ENCODE measurements around the gene LARP6. TPM values are rescaled to one million over a fixed set of nuclear protein-coding genes. Genes with fewer than 3 reads are reported as not detected.
A peak's percentile ranks its signal among the peaks of the same experiment; 100 is the strongest.

LARP6 gene
- total and polyA plus RNA-seq, 2 donors from 2014 or later: 21.0 to 62.8 TPM

- no peak overlapping the region for H3K4me3 ChIP-seq (ENCODE audit: low read length in 3 of 3)
- no peak for DNase-seq
- H3K36me3 ChIP-seq (ENCODE audit: control insufficient read depth in 2 of 3, insufficient read depth in 3 of 3, low read length in 3 of 3): no peaks in the 10 kb centered on the region
- H3K9me3 ChIP-seq (ENCODE audit: control insufficient read depth in 2 of 3, insufficient read depth in 1 of 3, low read length in 3 of 3): no peaks in the 10 kb centered on the region
- H3K9ac ChIP-seq (ENCODE audit: low read length in 3 of 3): no peak overlapping the region
- no peaks in the 10 kb centered on the region for H3K27me3 ChIP-seq (ENCODE audit: control insufficient read depth, insufficient read depth, low read length)
- FAIRE-seq: no peak
- no peak for TF ChIP-seq CTCF (IDR thresholded peaks at IDR 0.05; ENCODE audit: borderline replicate concordance, extremely low read depth, insufficient read depth)
- intact Hi-C loops (cut with DNase I): no loop called here
- H3K4me1 ChIP-seq (ENCODE audit: control insufficient read depth in 2 of 3, insufficient read depth in 2 of 3, low read depth in 1 of 3, low read length in 3 of 3): peaks cover 0 to 6% (median 0%) of the 10 kb centered on the region in 3 donors
- H3K27ac ChIP-seq (ENCODE audit: low read depth in 2 of 2, low read length in 2 of 2): no peak overlapping the region
Observed at GRCh38 chr15:70857562-70858285, 3.8 kb upstream of the LARP6 start.

DNA sequence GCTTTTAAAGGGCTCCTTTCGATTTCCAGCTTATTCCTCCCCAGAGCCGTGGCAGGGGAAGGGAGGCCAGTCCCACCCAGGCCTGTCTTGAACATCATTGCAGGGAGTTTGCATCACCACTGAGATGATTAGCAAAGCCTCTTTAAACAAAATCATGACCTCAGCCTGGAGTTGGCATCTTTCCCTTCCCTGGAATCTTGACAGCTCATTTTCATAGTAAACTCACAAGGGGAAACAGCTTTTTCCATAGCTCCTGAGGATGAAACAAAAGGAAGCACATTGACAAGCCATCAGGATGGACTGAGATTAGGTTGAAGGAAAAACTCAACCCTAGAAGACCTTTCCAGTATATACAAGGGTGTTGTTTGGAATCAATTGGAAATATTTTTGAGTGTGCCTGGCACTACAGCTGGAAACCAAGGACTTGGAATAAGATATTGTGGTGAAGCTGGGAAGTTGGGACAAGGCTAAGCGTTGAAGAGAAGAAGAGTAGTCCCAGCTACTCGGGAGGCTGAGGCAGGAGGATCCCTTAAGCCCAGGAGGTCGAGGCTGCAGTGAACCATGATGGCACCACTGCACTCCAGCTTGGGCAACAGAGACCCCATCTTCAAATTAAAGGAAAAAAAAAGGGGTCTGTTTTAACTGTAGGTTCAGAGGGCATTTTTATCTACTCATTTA lies 3.1 kb upstream of the LARP6 start:
- FAIRE-seq (no peak), DNase-seq (peak in 2 of 5 donors; percentile 51 to 85)
- Histone ChIP-seq H3K9me3 (ENCODE audit: control insufficient read depth in 2 of 3, insufficient read depth in 1 of 3, low read length in 3 of 3) (no peaks in the 10 kb centered on the region), H3K9ac (ENCODE audit: low read length in 3 of 3) (no peak overlapping the region), H3K4me1 (ENCODE audit: control insufficient read depth in 2 of 3, insufficient read depth in 2 of 3, low read depth in 1 of 3, low read length in 3 of 3) (peaks cover 0 to 8% (median 0%) of the 10 kb centered on the region in 3 donors), H3K4me3 (ENCODE audit: low read length in 3 of 3) (no peak overlapping the region), H3K27me3 (ENCODE audit: control insufficient read depth, insufficient read depth, low read length) (no peaks in the 10 kb centered on the region), H3K27ac (ENCODE audit: low read depth in 2 of 2, low read length in 2 of 2) (peak overlapping the region in 1 of 2 donors; percentile 48), H3K36me3 (ENCODE audit: control insufficient read depth in 2 of 3, insufficient read depth in 3 of 3, low read length in 3 of 3) (no peaks in the 10 kb centered on the region)
- no peak for TF ChIP-seq CTCF (IDR thresholded peaks at IDR 0.05; ENCODE audit: borderline replicate concordance, extremely low read depth, insufficient read depth)
- intact Hi-C loops (cut with DNase I): no loop called here

DNA sequence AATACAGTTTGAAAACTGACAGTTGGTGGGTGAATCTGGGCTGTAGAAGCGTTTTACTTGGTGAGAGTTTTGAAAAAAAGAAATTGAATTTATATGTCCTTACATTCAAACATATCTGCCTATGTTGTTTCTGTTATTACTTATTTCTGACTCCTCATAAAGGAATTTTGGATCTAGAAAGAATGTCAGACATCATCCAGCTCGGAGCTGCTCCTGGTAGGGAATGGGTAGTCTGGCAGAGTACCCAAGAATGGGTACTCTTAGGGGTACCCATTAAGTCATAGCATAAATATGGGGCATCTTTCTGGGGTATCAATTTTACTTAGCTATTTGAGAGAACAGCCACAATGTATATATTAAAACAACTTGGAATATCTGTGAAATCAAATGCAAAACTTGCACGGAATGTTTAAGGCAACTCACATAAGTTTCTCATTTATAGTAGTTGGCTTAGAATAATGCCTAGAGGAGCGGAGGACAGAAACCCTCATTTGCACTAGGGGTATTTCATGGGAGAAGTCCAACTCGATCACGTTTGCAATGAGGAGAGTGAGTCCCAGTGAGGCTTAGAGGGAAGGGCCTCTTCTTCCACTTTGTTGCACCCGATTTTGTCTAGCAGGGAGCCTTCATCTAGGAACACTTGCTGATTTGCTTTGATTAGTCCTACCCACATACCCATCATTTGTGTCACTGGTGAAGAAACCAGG lies 2.4 kb upstream of the LARP6 start:
- Histone ChIP-seq H3K27ac (ENCODE audit: low read depth in 2 of 2, low read length in 2 of 2) (peak overlapping the region in 1 of 2 donors; percentile 5), H3K4me3 (ENCODE audit: low read length in 3 of 3) (no peak overlapping the region), H3K4me1 (ENCODE audit: control insufficient read depth in 2 of 3, insufficient read depth in 2 of 3, low read depth in 1 of 3, low read length in 3 of 3) (peaks cover 0 to 9% (median 0%) of the 10 kb centered on the region in 3 donors), H3K9me3 (ENCODE audit: control insufficient read depth in 2 of 3, insufficient read depth in 1 of 3, low read length in 3 of 3) (no peaks in the 10 kb centered on the region), H3K9ac (ENCODE audit: low read length in 3 of 3) (no peak overlapping the region), H3K36me3 (ENCODE audit: control insufficient read depth in 2 of 3, insufficient read depth in 3 of 3, low read length in 3 of 3) (no peaks in the 10 kb centered on the region), H3K27me3 (ENCODE audit: control insufficient read depth, insufficient read depth, low read length) (no peaks in the 10 kb centered on the region)
- intact Hi-C loops (cut with DNase I): no loop called here
- no peak for DNase-seq
- no peak for FAIRE-seq
- TF ChIP-seq CTCF (IDR thresholded peaks at IDR 0.05; ENCODE audit: borderline replicate concordance, extremely low read depth, insufficient read depth): no peak
